OCI-LY1 (cell line): ENCODE measurements around the gene CLRN1.

ENCODE experiments used
- H2AFZ ChIP-seq: fragments of 200-600 bp; sonication (generic), shearing (Covaris generic); 2 replicates; pipeline ENCODE4 v1.6.0; 2014; ENCODE audit warnings: antibody characterized with exemption, mild to moderate bottlenecking, low read length
- H3F3A ChIP-seq: fragments of 200-600 bp; sonication (generic), shearing (Covaris generic); 2 replicates; pipeline ENCODE4 v1.6.0; 2014; ENCODE audit warnings: mild to moderate bottlenecking, antibody characterized with exemption, low read length, moderate library complexity; ENCODE audit not compliant: insufficient read depth
- H3K27ac ChIP-seq: fragments of 200-600 bp; sonication (generic); 2 replicates; pipeline ENCODE4 v1.5.1; 2014; ENCODE audit warnings: low read length, mixed run types, mild to moderate bottlenecking, low read depth; ENCODE audit not compliant: poor library complexity, severe bottlenecking
- H3K27me3 ChIP-seq: fragments of 200-600 bp; sonication (generic); 2 replicates; pipeline ENCODE4 v1.6.0; 2014; ENCODE audit warnings: antibody characterized with exemption, mild to moderate bottlenecking, low read length, moderate library complexity; ENCODE audit not compliant: insufficient read depth
- H3K36me3 ChIP-seq: fragments of 200-600 bp; sonication (generic); 2 replicates; pipeline ENCODE4 v1.6.1; 2014; ENCODE audit warnings: mild to moderate bottlenecking, antibody characterized with exemption, low read length, moderate library complexity, mixed read lengths; ENCODE audit not compliant: insufficient read depth
- H3K4me1 ChIP-seq: fragments of 200-600 bp; sonication (generic); 2 replicates; pipeline ENCODE4 v1.5.1; 2014; ENCODE audit warnings: mild to moderate bottlenecking, low read length, moderate library complexity; ENCODE audit not compliant: insufficient read depth, severe bottlenecking
- H3K4me2 ChIP-seq: fragments of 200-600 bp; sonication (generic), shearing (Covaris generic); 2 replicates; pipeline ENCODE4 v1.6.1; 2014; ENCODE audit warnings: low read length
- H3K4me3 ChIP-seq: fragments of 200-600 bp; sonication (generic); 2 replicates; pipeline ENCODE4 v1.5.1; 2014; ENCODE audit warnings: low read length, low read depth, mild to moderate bottlenecking, mixed read lengths; ENCODE audit not compliant: poor library complexity, severe bottlenecking
- H3K79me2 ChIP-seq: fragments of 200-600 bp; shearing (Covaris generic); 2 replicates; pipeline ENCODE4 v1.6.1; 2016; ENCODE audit warnings: mixed run types, low read length, mixed read lengths; ENCODE audit not compliant: insufficient read depth
- H3K9ac ChIP-seq: fragments of 200-600 bp; sonication (generic), shearing (Covaris generic); 2 replicates; pipeline ENCODE4 v1.6.1; 2014; ENCODE audit warnings: mild to moderate bottlenecking, low read length, mixed read lengths
- H3K9me2 ChIP-seq: fragments of 200-600 bp; sonication (generic), shearing (Covaris generic); 2 replicates; pipeline ENCODE4 v1.6.1; 2014; ENCODE audit warnings: low read depth, mild to moderate bottlenecking, low read length, mixed read lengths
- H3K9me3 ChIP-seq: fragments of 200-600 bp; shearing (Covaris generic); 2 replicates; pipeline ENCODE4 v1.6.1; 2014; ENCODE audit warnings: low read length, mixed read lengths
- H4K20me1 ChIP-seq: fragments of 200-600 bp; sonication (generic), shearing (Covaris generic); 2 replicates; pipeline ENCODE4 v1.6.0; 2016; ENCODE audit warnings: mild to moderate bottlenecking, low read length; ENCODE audit not compliant: insufficient read depth
- EZH2 ChIP-seq: fragments of 200-600 bp; sonication (generic), shearing (Covaris generic); IDR thresholded peaks from 2 replicates; pipeline ENCODE4 v1.8.0; 2017; ENCODE audit warnings: borderline replicate concordance, mixed run types, mild to moderate bottlenecking, antibody characterized with exemption, low read length, moderate library complexity, mixed read lengths
- TF ChIP-seq, protein P1 (sequence below): fragments of 200-600 bp; sonication (generic), shearing (Covaris generic); IDR thresholded peaks from 2 replicates; pipeline ENCODE4 v1.5.1; 2017; ENCODE audit warnings: mild to moderate bottlenecking, antibody characterized with exemption, low read length, moderate library complexity, mixed read lengths

The CLRN1 gene

GRCh38 chr3:150925751-150926201 is 46.8 kb downstream of the CLRN1 start:
- no peaks in the 10 kb centered on the region for H4K20me1 ChIP-seq
- no peak overlapping the region for H2AFZ ChIP-seq
- no peak overlapping the region for H3K27ac ChIP-seq
- no peak overlapping the region for H3K9ac ChIP-seq
- H3K9me3 ChIP-seq: no peaks in the 10 kb centered on the region
- no peaks in the 10 kb centered on the region for H3K9me2 ChIP-seq
- peak overlapping the region; percentile 64 for H3K4me2 ChIP-seq
- no peaks in the 10 kb centered on the region for H3K79me2 ChIP-seq
- no peaks in the 10 kb centered on the region for H3F3A ChIP-seq
- H3K36me3 ChIP-seq: no peaks in the 10 kb centered on the region
- H3K4me1 ChIP-seq: peaks cover 6% of the 10 kb centered on the region
- no peaks in the 10 kb centered on the region for H3K27me3 ChIP-seq
- peak overlapping the region; percentile 45 for H3K4me3 ChIP-seq
- TF ChIP-seq, protein P1, sequence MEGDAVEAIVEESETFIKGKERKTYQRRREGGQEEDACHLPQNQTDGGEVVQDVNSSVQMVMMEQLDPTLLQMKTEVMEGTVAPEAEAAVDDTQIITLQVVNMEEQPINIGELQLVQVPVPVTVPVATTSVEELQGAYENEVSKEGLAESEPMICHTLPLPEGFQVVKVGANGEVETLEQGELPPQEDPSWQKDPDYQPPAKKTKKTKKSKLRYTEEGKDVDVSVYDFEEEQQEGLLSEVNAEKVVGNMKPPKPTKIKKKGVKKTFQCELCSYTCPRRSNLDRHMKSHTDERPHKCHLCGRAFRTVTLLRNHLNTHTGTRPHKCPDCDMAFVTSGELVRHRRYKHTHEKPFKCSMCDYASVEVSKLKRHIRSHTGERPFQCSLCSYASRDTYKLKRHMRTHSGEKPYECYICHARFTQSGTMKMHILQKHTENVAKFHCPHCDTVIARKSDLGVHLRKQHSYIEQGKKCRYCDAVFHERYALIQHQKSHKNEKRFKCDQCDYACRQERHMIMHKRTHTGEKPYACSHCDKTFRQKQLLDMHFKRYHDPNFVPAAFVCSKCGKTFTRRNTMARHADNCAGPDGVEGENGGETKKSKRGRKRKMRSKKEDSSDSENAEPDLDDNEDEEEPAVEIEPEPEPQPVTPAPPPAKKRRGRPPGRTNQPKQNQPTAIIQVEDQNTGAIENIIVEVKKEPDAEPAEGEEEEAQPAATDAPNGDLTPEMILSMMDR: peak; percentile 99
- no peak for TF ChIP-seq EZH2

DNA sequence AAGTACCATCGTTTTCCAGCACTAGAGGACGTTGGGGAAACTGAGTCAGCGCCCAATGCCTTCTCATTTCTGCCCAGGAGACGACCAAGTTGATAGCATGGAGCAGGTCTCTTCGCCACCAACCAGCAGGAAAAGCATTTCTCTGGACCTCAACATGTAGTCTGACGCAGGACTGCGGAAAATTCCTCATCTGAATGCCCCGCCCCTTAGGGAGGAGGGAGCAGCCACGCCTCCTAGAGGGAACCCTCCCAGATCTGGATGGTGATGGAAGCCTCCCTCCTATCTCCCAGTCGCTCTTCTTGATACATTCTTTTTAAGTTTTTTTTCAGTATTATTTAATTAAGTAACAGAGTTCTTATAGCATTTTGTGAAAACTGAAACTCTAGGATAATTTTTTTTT is 49.9 kb downstream of the CLRN1 start:
- Histone ChIP-seq H3K27me3 (no peaks in the 10 kb centered on the region), H3K27ac (no peak overlapping the region), H3K9ac (no peak overlapping the region), H3F3A (no peaks in the 10 kb centered on the region), H3K9me2 (no peaks in the 10 kb centered on the region), H3K4me3 (no peak overlapping the region), H3K36me3 (no peaks in the 10 kb centered on the region), H2AFZ (no peak overlapping the region), H3K79me2 (no peaks in the 10 kb centered on the region), H3K9me3 (no peaks in the 10 kb centered on the region), H4K20me1 (no peaks in the 10 kb centered on the region), H3K4me1 (peaks cover 6% of the 10 kb centered on the region), H3K4me2 (no peak overlapping the region)
- TF ChIP-seq EZH2: no peak
- TF ChIP-seq, protein P1: no peak

- H3K4me2 ChIP-seq: no peak overlapping the region
- TF ChIP-seq, protein P1: no peak
- TF ChIP-seq EZH2: no peak
Measured at GRCh38 chr3:150921209-150921608, 51.3 kb downstream of the CLRN1 start.

More at GRCh38 chr3:150921209-150921608, 51.3 kb downstream of the CLRN1 start:
- no peaks in the 10 kb centered on the region for H4K20me1 ChIP-seq
- H3K79me2 ChIP-seq: no peaks in the 10 kb centered on the region
- H3K27ac ChIP-seq: no peak overlapping the region
- no peaks in the 10 kb centered on the region for H3K36me3 ChIP-seq
- no peaks in the 10 kb centered on the region for H3K9me3 ChIP-seq
- no peak overlapping the region for H3K9ac ChIP-seq
- H3K9me2 ChIP-seq: no peaks in the 10 kb centered on the region
- H2AFZ ChIP-seq: no peak overlapping the region
- H3K4me3 ChIP-seq: no peak overlapping the region
- no peaks in the 10 kb centered on the region for H3F3A ChIP-seq
- peaks cover 6% of the 10 kb centered on the region for H3K4me1 ChIP-seq
- no peaks in the 10 kb centered on the region for H3K27me3 ChIP-seq
